CD4-positive, alpha-beta memory T cell (primary cell): ENCODE results near the gene ZNF740. TPM values are rescaled to one million over a fixed set of nuclear protein-coding genes. Genes with fewer than 3 reads are reported as not detected.
"Not testable (repeated sequence)": the region's sequence is repeated elsewhere in the genome, so short reads cannot be mapped to it uniquely, and the experiment has no call there.

Experiments used
- CTCF ChIA-PET: fragments of 350-600 bp; sonication (Branson Sonifier 250); formaldehyde crosslinking; loops from one replicate; lab custom pipeline; 2021; ENCODE audit warnings: inconsistent platforms; ENCODE audit not compliant: partially characterized antibody; lab: Charles Lee
- POLR2A ChIA-PET: fragments of 350-600 bp; sonication (Branson Sonifier 250); formaldehyde crosslinking; loops from one replicate; lab custom pipeline; 2021; ENCODE audit not compliant: partially characterized antibody; lab: Charles Lee
- DNase-seq, 5 donors: peaks; one replicate each; pipeline versions ENCODE4 v3.0.0 to v3.0.0-alpha.2; 2020 to 2022; ENCODE audit warnings: mixed read lengths in 1 of 5
- H3K27ac ChIP-seq: one replicate; pipeline ENCODE4 v1.7.0; 2013; ENCODE audit warnings: low read depth, low read length
- H3K27me3 ChIP-seq: 2 replicates; pipeline ENCODE4 v1.7.0; 2013; ENCODE audit warnings: mild to moderate bottlenecking, low read length, moderate library complexity; ENCODE audit not compliant: insufficient read depth
- H3K36me3 ChIP-seq: 2 replicates; pipeline ENCODE4 v1.7.0; 2013; ENCODE audit warnings: mild to moderate bottlenecking, low read length, moderate library complexity; ENCODE audit not compliant: insufficient read depth
- H3K4me1 ChIP-seq: 2 replicates; pipeline ENCODE4 v1.7.0; 2013; ENCODE audit warnings: mild to moderate bottlenecking, low read length, moderate library complexity; ENCODE audit not compliant: insufficient read depth
- H3K4me3 ChIP-seq, 2 donors: one replicate each; pipeline ENCODE4 v1.7.0; 2013; ENCODE audit warnings: low read length in 2 of 2, mild to moderate bottlenecking in 1 of 2
- H3K9me3 ChIP-seq, 2 donors: one replicate each; pipeline ENCODE4 v1.7.0; 2013; ENCODE audit warnings: low read length in 2 of 2, control low read depth in 1 of 2; ENCODE audit not compliant: control insufficient read depth in 1 of 2
- H3K27ac Mint-ChIP-seq, 7 donors: one replicate each; pipeline ENCODE4 v1.8.0; 2020 to 2021; ENCODE audit warnings: mixed read lengths in 7 of 7, mild to moderate bottlenecking in 6 of 7, inconsistent platforms in 3 of 7, moderate library complexity in 3 of 7
- H3K27me3 Mint-ChIP-seq, 2 donors: one replicate each; pipeline ENCODE4 v1.8.0; 2020 to 2021; ENCODE audit warnings: mixed read lengths in 2 of 2
- H3K36me3 Mint-ChIP-seq, 2 donors: one replicate each; pipeline ENCODE4 v1.8.0; 2020 to 2021; ENCODE audit warnings: mixed read lengths in 2 of 2, inconsistent platforms in 1 of 2, mild to moderate bottlenecking in 1 of 2
- H3K4me1 Mint-ChIP-seq, 4 donors: one replicate each; pipeline ENCODE4 v1.8.0; 2020 to 2021; ENCODE audit warnings: mixed read lengths in 4 of 4, mild to moderate bottlenecking in 1 of 4
- H3K4me3 Mint-ChIP-seq, 8 donors: one replicate each; pipeline ENCODE4 v1.8.0; 2020 to 2021; ENCODE audit warnings: mixed read lengths in 8 of 8, mild to moderate bottlenecking in 7 of 8, moderate library complexity in 6 of 8, inconsistent platforms in 3 of 8
- H3K9me3 Mint-ChIP-seq, 8 donors: one replicate each; pipeline ENCODE4 v1.8.0; 2020 to 2021; ENCODE audit warnings: mixed read lengths in 8 of 8, mild to moderate bottlenecking in 5 of 8, inconsistent platforms in 3 of 8, moderate library complexity in 1 of 8
- intact Hi-C: fragments of 100-400 bp; cut with micrococcal nuclease; formaldehyde crosslinking; loops from one replicate; pipeline ENCODE4 v1.15.1; 2023
- polyA plus RNA-seq, 2 donors: library from polyadenylated mRNA; unstranded; fragments of 300-500 nt; fragmentation: Illumina TruSeq; gene quantifications; one replicate each; pipeline ENCODE4 v1.2.3, GENCODE V29; 2021
- total RNA-seq, 2 experiments: library from RNA; stranded (reverse); gene quantifications; one replicate each; pipeline ENCODE4 v1.2.3, GENCODE V29; 2021

Gene ZNF740
- total and polyA plus RNA-seq, 4 experiments from 2014 or later, result 0.90 to 113 (median 56.1) TPM

DNA sequence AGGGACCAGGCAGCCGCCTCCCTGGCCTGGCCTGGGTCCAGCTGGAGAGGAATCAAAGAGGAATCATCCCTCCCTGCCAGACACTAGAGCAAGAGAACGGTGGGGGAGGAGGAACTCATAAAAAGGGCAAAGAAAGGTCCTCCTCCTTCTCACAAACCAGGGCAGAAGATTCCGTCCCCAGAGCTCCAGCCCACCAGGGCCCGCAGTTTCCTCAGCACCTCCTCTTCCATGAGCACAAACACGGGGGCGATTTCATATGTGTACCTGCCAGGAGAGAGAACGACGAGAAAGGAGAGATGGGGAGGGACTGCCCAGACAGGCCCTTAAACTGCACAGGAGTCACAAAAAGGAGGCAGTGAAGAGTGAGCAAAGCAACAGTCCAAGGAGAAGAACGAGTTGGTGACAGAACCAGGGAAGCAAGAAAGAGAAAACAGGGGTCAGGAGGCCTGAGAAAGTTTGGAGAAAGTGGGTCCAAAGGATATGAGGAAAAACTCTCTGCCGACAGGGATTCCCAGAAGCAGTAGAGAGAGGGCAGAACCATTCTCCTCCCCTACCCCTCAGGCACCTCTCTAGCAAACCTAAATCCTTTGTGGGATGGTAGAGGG is 8.7 kb upstream of the ZNF740 start:
- Mint-ChIP-seq H3K4me3 (no peak overlapping the region), H3K9me3 (no peaks in the 10 kb centered on the region), H3K36me3 (peaks cover 16 to 26% of the 10 kb centered on the region in 2 donors), H3K27ac (peak overlapping the region in 3 of 7 donors; percentile 23 to 49 (median 44)), H3K27me3 (no peaks in the 10 kb centered on the region), H3K4me1 (peaks cover 0 to 3% (median under 1%) of the 10 kb centered on the region in 4 donors)
- CTCF ChIA-PET, result interaction anchor here (0.9 to 3.5 kb wide), 2 partner anchors 9 to 12 kb away, joined by 3 to 18 read pairs; partner anchors contain the start of gene CSAD
- intact Hi-C loops, result no loop called here
- no peaks in the 10 kb centered on the region for H3K27me3 ChIP-seq
- H3K4me1 ChIP-seq, result no peaks in the 10 kb centered on the region
- POLR2A ChIA-PET, result interaction anchor here (1.6 kb wide), 1 partner anchor 21 kb away, joined by 3 read pairs; no protein-coding TSS in a partner anchor
- H3K9me3 ChIP-seq, result no peaks in the 10 kb centered on the region
- no peak overlapping the region for H3K27ac ChIP-seq
- no peaks in the 10 kb centered on the region for H3K36me3 ChIP-seq
- H3K4me3 ChIP-seq, result no peak overlapping the region
- no peak for DNase-seq

DNA sequence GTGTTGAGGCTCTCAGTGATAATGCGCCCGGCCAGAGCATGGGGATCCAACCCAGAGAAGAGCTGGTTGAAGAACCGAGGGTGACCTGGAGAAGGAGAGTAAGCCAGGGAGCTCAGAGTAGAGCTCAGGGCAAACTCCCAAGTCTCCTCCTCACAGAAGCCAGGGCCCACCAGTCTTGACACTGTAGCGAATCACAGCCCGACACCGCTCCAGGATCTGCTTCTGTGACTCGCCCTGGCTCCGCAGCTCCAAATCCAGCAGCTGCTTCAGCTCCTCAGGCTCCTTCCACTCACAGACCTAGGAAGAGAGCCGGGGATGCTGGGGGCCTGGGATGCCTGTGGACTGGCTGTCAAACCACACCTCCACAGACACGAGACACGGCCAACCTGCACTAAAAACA is 8.2 kb upstream of the ZNF740 start:
- no peaks in the 10 kb centered on the region for H3K9me3 Mint-ChIP-seq
- H3K27ac Mint-ChIP-seq, result no peak overlapping the region
- H3K36me3 Mint-ChIP-seq, result peaks cover 16 to 20% of the 10 kb centered on the region in 2 donors
- intact Hi-C loops, result no loop called here
- no peak overlapping the region for H3K4me3 Mint-ChIP-seq
- ChIA-PET POLR2A (interaction anchor here (1.6 kb wide), 1 partner anchor 20 kb away, joined by 3 read pairs; no protein-coding TSS in a partner anchor), CTCF (interaction anchor here (1.1 to 3.5 kb wide), 2 partner anchors 13 to 173 kb away, joined by 3 to 18 read pairs; no protein-coding TSS in a partner anchor)
- Histone ChIP-seq H3K27ac (no peak overlapping the region), H3K9me3 (no peaks in the 10 kb centered on the region), H3K4me3 (no peak overlapping the region), H3K27me3 (no peaks in the 10 kb centered on the region), H3K36me3 (no peaks in the 10 kb centered on the region), H3K4me1 (no peaks in the 10 kb centered on the region)
- peaks cover 0 to 3% (median under 1%) of the 10 kb centered on the region in 4 donors for H3K4me1 Mint-ChIP-seq
- DNase-seq, result no peak
- no peaks in the 10 kb centered on the region for H3K27me3 Mint-ChIP-seq

DNA sequence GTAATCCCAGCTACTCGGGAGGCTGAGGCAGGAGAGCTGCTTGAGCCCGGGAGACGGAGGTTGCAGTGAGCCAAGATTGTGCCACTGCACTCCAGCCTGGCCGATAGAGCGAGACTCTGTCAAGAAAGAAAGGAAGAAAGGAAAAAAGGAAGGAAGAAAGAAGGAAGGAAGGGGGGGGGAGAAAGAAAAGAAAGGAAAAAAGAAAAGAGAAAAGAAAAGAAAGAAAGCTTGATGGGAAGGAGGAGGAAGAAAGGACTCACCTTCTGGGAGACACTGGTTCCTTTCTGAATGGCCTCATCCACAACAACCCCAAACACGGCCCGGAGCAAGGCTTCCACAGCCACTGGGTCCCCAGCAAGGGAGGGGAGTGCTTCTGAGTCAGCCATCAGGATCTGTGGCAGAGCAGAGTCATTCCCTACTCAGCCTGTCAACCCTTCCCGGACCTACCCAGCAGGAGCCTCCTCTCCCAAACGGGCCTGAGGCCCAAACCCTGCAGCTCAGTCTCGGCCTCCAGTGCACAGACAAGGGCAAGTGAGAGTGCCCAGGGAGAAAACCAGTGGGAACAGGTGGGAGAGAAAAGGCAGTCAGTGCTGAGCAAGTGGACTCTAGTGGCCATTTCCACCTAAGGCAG is 7.3 kb upstream of the ZNF740 start:
- intact Hi-C loops, result no loop called here
- Mint-ChIP-seq H3K27me3 (no peaks in the 10 kb centered on the region), H3K9me3 (no peaks in the 10 kb centered on the region), H3K4me3 (no peak overlapping the region), H3K4me1 (peaks cover 0 to 3% (median under 1%) of the 10 kb centered on the region in 4 donors), H3K27ac (no peak overlapping the region), H3K36me3 (peaks cover 16 to 20% of the 10 kb centered on the region in 2 donors)
- H3K27me3 ChIP-seq, result no peaks in the 10 kb centered on the region
- DNase-seq, result no peak
- POLR2A ChIA-PET, result interaction anchor here (1.5 kb wide), 1 partner anchor 10 kb away, joined by 5 read pairs; no protein-coding TSS in a partner anchor
- H3K36me3 ChIP-seq, result no peaks in the 10 kb centered on the region
- CTCF ChIA-PET, result interaction anchor here (1.1 to 3.5 kb wide), 2 partner anchors 14 to 172 kb away, joined by 3 to 18 read pairs; no protein-coding TSS in a partner anchor
- no peaks in the 10 kb centered on the region for H3K9me3 ChIP-seq
- H3K4me1 ChIP-seq, result no peaks in the 10 kb centered on the region
- H3K27ac ChIP-seq, result no peak overlapping the region
- no peak overlapping the region for H3K4me3 ChIP-seq

DNA sequence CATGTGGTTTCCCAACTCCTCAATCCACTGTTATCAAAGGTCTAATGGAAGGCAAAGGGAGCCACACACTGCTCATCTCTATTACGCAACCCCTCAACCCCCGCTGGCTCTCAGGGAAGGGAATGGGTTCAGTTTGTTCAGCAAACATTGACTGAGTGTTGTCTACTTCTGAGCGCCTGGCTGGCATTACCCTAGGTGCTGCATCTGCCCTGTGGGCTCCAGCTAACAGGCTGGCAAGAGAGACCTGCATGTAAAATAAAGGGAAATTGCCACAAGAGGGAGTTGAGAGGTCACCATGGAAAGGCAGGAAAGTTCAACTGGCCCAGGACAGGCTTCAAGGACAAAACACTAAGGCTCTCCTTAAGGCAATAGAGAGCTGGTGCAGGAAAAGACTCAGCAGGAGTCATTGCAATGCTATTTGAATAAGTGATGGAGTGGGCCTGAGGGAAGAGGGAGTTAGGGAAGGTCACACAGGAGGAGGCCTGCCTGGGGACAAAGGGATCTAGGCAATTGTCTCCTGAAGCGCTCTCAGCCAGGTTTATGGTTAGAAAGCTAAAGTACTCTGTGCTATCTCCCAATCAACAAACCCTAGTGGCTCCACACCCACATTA is 5.5 kb upstream of the ZNF740 start:
- Histone ChIP-seq H3K9me3 (no peaks in the 10 kb centered on the region), H3K36me3 (no peaks in the 10 kb centered on the region), H3K4me3 (no peak overlapping the region), H3K27me3 (no peaks in the 10 kb centered on the region), H3K4me1 (peaks cover 12% of the 10 kb centered on the region), H3K27ac (no peak overlapping the region)
- no peak overlapping the region for H3K4me3 Mint-ChIP-seq
- no peaks in the 10 kb centered on the region for H3K27me3 Mint-ChIP-seq
- ChIA-PET CTCF (interaction anchor here (1.0 to 2.5 kb wide), 11 partner anchors 10 to 120 kb away, joined by 3 to 7 read pairs (median 3); partner anchors contain the start of gene PFDN5), POLR2A (interaction anchor here (0.9 kb wide), 1 partner anchor 24 kb away, joined by 4 read pairs; no protein-coding TSS in a partner anchor)
- H3K36me3 Mint-ChIP-seq, result peaks cover 11 to 16% of the 10 kb centered on the region in 2 donors
- H3K9me3 Mint-ChIP-seq, result no peaks in the 10 kb centered on the region
- H3K27ac Mint-ChIP-seq, result peak overlapping the region in 1 of 7 donors; percentile 61
- peaks cover 8 to 11% (median 11%) of the 10 kb centered on the region in 4 donors for H3K4me1 Mint-ChIP-seq
- DNase-seq, result no peak
- intact Hi-C loops, result loop anchor here (1.0 kb wide), 1 partner anchor 112 kb away; no protein-coding TSS in a partner anchor

DNA sequence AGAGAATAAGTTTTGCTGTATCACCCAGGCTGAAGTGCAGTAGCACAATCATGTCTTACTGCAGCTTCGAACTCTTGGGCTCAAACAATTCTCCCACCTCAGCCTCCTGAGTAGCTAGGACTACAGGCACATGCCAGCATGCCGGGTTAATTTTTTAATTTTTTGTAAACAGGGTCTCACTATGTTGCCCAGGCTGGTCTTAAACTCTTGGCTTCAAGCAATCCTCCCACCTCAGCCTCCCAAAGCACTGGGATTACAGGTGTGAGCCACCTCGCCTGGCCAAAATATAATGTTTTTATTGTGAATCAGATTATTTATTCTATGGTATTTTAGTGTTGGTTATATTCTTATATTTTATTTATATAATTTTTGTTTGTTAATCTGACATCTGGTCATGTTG is 3.8 kb upstream of the ZNF740 start:
- no peak for DNase-seq
- Histone ChIP-seq H3K27ac (no peak overlapping the region), H3K4me3 (no peak overlapping the region), H3K4me1 (peaks cover 19% of the 10 kb centered on the region), H3K27me3 (no peaks in the 10 kb centered on the region), H3K9me3 (no peaks in the 10 kb centered on the region), H3K36me3 (no peaks in the 10 kb centered on the region)
- Mint-ChIP-seq H3K27ac (no peak overlapping the region), H3K4me1 (peaks cover 13 to 25% (median 20%) of the 10 kb centered on the region in 4 donors), H3K4me3 (no peak overlapping the region), H3K36me3 (peaks cover 6 to 12% of the 10 kb centered on the region in 2 donors), H3K27me3 (no peaks in the 10 kb centered on the region), H3K9me3 (peaks cover 0 to 2% (median 0%) of the 10 kb centered on the region in 8 donors)
- intact Hi-C loops, result no loop called here
- ChIA-PET CTCF (interaction anchor here (0.7 to 2.5 kb wide), 4 partner anchors 14 to 144 kb away, joined by 3 to 7 read pairs (median 4); partner anchors contain the start of gene AAAS), POLR2A (interaction anchor here (0.5 to 17.3 kb wide), 3 partner anchors 20 to 91 kb away, joined by 3 to 463 read pairs (median 5); partner anchors contain the start of genes ESPL1 and ITGB7)

DNA sequence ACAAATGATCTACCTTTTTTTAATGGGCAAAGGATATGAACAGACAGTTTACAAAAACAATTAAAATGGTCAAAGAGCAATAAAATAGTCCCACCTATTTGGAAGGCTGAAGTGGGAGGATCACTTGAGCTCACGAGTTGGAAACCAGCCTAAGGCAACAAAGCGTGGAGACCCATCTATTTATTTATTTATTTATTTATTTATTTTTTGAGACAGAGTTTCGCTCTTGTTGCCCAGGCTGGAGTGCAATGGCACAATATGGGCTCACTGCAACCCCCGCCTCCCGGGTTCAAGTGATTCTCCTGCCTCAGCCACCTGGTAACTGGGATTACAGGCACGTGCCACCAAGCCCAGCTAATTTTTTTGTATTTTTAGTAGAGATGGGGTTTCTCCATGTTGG is 3.1 kb upstream of the ZNF740 start:
- POLR2A ChIA-PET, result interaction anchor here (17.3 kb wide), 1 partner anchor 25 kb away, joined by 463 read pairs; the partner anchor contains the start of gene ITGB7
- Mint-ChIP-seq H3K36me3 (peaks cover 3 to 16% of the 10 kb centered on the region in 2 donors), H3K4me1 (peaks cover 19 to 32% (median 27%) of the 10 kb centered on the region in 4 donors), H3K27ac (peak overlapping the region in 3 of 7 donors; percentile 17 to 54 (median 43))
- H3K36me3 ChIP-seq, H3K27ac ChIP-seq, DNase-seq, H3K4me3 Mint-ChIP-seq, H3K9me3 Mint-ChIP-seq, H3K27me3 ChIP-seq, intact Hi-C loops, H3K27me3 Mint-ChIP-seq, H3K4me3 ChIP-seq, H3K9me3 ChIP-seq: not testable (repeated sequence)
- peaks cover 26% of the 10 kb centered on the region for H3K4me1 ChIP-seq
- CTCF ChIA-PET, result interaction anchor here (0.8 to 1.6 kb wide), 2 partner anchors 78 to 144 kb away, joined by 3 to 4 read pairs; partner anchors contain the start of gene AAAS
